GM18861 (cell line): ENCODE measurements around the gene SAP30L.
A peak's percentile ranks its signal among the peaks of the same experiment; 100 is the strongest.

ENCODE experiments used
- ATAC-seq: cut with Tn5 transposase; IDR thresholded peaks from one replicate; pipeline ENCODE4 v1.9.1; 2021; ENCODE audit not compliant: unreplicated experiment

SAP30L gene

DNA sequence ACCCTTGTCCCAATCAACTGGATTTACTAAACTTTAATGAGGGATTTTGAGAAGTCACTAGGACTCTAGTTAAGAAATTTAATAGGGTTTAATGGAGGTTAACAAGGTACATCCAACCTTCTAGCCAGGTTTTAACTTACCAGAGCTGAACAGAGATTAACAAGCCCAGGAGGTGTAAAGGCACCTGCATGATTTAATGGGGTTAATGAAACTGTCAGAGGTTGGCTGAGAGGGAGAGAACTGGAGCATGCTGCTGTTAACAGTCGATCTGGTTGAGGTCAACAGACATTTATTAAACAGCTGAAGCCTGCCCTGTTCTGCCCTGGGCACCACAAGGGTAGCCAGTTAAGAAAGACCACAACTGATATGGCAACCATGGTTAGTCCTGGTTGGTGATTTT, 18.6 kb downstream of the SAP30L start:
- no peak for ATAC-seq

DNA sequence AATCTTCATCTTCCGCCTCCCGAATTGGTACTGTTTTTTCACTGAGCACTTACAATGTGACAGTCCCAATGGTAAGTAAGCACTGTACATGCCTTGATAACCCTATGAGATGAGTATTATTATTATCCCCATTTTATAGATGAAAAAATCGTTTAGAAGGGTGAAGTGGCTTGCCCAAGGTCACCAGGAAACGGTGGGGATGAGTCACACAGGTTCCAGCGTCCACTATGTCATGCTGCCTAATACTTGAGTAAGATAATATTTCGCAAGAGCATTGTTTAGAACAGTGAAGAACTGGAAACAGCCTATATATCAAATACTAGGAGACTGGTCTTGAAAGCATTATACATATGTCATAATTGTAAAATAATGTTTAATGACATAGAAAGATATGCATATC, 19.4 kb downstream of the SAP30L start:
- ATAC-seq: no peak

DNA sequence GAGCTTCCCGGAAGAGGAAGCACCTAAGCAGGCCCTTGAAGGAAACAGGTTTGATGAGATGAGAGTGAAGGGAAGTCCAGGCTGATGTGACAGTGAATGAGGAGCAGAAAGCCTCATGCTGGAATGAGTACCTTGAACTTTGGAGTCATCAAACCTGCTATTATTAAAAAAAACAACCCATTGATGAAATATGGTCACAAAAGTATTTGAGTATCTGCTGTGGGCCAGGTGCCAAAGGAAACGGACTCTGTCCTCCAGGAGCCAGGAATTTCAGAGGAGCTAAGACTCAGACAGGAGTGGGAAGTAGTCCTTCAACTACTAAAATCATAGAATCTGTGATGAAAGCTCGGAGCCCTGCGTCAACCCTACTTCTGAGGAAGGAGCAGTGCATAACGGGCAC, 20.4 kb downstream of the SAP30L start:
- ATAC-seq: no peak

DNA sequence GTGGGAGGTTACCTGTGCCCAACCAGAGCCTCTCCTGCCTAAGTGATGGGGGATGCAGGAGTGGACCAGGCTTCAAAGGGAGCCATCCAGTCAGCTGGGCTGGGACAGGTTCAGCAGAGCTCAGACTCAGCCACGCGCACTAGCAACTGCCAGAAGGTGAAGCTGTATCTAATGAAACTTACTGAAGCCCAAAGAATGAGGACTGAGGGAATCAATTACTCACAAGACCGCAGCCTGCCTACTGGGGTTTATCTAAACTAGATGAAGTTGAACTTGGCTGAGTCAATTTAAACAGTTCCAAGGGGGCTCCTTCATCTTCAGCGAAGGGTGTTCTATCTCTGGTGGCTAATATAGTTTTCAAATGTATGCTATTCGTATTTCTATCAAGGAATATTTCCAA, 20.9 kb downstream of the SAP30L start:
- ATAC-seq: no peak

DNA sequence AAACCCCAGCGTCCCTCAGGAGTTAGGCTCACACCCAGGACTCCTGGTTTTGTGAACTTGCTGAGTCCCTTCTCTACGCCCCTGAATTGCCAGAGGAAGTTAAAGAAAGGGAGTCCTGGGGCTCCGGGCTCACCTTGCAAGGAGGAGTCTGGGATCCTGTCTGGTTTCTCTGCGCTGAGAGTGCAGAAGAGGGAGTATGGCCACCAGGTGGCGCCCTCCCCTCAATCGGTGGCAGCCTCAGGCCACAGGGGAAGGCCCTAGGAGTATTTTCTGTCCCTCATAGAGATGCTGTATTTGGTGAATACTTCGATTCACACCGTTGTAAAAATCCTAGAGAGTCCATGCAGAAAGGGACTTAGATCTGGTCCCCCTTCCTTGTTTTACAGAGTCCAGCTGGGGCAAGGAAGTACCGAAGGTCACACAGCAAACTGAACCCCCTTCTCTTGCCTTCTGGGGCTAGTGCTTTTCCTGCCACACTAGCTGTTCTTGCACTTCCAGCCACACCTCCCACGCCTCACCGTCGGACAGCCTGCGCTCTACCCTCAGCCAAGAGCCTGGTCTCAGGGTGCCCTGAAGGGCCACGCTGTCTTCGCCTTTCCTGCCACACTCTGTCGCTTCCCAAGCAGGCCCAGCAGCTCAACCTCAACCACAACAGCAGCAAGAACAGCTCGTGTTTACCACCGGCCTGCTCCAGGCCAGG, 22.0 kb downstream of the SAP30L start:
- ATAC-seq: peak; percentile 93

DNA sequence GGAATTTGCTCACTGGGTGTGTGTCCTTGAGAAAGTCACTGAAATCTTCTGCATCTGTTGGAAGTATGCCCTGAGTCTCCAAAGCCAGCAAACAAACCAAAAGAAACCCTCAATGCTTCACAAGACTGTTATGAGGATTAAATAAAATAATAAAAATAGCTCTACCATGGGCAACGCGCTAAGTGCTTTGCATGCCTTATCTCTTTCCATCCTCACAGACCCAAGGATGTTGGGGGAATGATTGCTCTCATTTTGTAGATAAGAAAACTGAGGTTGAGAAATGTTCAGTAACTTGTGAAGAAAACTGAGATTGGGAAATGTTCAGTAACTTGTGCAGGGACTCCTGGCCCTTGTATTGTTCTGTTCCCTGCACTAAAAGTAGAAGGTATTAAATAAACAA, 24.3 kb downstream of the SAP30L start:
- ATAC-seq: no peak

DNA sequence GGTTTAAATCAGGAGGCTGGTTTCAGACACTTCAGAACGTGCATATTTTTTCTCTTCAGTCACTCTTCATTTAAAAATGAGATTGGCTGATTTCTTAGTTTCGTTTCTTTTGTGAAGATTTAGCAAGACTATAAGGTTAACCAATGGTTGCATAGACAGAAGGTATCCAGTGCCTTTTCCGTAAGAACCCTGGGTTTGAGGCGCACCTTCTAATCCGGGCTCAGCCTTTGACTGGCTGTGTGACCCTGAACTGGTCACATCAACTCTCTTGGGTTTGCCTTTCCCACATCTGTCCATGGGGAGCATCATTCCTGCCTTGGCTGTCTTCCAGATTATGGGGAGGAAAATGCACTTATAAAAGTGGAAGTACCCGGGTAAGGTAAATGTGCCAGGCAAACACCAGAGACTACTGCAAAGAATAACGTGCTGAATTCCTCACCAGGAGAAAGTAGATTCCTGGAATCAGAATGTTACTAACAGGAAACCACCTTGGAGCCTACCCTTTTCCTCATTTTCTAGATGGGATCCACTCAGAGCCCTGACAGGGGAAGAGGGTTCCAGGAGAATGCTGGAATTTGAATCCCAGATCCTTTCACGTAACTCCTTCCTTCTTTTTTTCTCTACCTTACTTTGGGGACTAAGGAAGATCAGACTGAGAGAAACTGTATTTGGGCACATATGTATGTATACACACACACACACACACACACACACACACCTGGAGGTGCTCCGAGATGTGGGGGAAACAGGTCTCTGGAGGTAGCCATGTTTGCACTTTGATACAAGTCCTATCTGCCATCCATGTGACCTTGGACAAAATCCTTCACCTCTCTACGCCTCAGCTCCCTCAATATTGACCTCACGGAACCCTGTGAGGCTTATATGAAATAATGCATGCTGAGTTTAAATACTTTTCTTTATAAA, 25.4 kb downstream of the SAP30L start:
- ATAC-seq: no peak

DNA sequence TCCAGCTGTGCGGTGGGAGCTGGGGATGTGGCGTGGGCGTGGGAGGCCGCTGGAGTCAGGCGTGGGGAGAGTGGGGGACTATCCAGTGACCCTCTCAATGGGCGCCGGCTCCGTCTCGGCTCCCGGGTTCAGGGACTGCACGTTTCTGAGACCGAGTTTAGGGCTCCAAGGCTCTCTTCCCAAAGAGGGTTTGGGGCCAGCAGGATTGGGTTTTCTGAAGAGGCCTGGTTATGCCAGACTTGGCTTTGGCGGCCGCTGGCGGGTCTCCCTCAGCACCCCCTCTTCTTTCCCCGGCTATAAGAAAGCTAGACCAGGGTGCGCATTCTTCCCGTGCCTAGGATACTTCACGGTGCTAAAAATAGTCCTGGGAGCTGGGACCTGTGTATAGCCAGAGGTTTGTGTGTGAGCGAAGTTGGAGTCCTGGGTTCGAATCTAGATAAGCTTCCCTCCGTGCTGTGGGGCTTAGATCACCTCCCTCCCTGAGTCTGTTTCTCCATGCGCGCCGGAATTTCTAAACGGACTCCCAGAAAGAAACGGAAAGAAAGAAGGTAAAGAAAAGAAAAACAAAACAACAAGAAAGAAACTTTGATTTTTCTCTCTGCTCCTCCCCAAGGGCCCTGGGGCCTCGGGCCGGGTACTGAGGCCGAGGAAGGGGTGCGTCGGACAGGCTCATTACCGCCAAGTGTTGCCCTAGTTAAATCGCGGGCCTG, 27.2 kb downstream of the SAP30L start:
- ATAC-seq: no peak

DNA sequence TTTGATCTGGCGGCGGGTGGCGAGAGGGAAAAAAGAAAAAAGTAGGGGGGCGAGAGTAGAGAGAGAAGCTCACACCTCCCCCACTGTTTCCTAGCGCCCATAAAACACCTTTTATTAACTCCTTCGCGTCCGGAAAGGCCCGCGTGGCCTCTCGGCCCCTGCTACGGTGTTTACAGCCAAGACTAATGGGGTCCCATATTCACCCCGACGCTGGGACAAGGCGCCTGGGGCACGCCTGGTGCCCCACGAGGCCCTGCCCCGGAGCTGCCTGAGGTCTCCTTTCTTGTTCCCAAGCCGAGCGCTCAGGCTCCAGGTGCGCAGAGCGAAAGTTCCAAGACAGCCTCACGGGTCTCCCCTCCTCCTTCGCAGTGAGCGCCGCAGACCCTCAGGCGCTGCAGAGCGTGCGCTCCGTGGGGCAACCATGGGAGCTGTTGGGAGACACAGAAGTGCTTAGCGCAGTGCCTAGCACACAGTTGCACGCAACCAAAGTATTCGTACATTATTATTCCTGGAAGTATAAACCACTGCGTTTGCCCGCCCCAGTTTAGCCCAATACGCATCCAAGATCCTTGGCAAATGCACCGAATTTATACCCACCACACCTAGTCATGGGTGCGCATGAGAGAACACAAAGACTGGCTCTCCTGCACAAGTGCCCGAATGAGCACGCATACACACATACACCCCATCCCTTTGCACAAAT, 27.9 kb downstream of the SAP30L start:
- no peak for ATAC-seq

DNA sequence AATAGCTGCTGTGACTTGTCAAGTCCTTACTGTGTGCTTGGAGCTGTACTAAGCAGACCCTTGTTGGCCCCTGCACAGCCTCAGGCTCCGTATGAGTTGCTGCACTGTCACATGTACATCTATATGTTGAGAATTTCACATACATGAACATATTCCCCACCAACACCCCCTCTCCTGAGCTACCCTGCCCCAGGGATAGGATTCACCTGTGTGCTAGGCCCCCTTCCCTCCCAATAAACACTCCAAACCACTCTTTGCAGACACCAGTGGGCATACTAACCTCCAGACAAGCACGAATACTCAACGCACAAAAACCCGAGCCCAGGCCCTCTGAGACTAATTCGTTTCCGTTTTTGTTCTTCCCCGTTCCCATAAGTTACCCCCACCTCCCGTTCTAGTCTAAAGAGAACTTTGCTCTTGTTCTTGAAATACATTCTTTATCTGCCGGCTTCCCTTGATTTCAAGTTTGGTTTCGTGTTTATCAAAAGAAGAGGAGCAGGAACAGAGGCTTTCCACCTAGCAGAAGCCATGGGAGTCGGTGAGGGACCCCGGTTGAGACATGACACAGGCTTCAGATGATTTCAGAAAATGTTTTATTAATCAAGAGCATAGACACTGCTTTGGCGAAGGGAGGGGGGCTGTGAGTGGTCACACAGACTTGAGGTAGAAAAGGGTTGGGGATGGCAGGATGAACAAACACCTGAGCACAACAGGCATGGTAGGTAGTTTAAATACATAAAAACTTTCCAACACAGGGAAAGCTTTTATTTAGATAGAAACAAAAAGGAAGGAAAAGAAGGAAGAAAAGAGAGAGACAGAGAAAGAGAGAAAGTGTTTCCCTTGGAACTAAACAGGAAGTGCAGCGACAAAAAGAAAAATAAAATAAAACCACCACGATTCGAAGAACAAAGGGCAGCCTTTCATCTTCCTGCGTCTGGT, 28.9 kb downstream of the SAP30L start:
- no peak for ATAC-seq

DNA sequence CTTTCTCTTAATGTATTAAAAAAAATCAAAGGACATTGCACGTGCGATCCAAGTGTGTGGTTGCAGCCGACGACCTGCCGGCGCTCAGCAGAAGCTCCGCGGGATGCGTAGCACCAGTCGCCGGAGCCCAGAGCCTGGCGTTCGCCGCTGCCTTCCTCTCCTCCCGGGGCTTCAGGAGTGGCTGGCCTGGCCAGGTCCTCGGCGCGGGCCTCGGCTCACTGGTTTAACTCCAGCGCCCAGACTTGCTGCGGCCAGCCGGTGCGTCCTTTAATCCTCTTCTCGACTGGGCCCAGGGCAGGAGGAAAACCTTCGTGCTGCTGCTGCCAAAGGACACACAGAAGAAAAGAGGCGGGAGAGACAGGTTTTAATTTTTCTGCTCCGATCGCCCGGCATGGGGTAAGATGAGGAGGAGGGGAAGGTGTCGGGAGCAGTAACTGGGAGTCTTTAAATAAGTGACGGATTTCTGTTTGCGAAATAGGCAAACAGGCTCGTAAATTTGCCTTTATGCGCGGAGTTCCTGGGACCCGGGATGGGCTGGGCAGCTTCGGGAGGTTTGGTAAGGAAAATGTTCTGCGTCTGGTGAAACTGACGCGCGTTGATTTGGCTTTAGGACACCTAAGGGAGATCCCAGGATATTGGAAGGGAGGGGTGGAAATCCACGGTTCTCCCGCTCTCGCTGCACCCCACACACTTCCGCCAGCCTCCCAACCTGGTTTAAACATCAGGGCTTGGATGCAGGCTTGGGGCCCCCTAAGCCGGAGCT, 30.0 kb downstream of the SAP30L start:
- no peak for ATAC-seq

DNA sequence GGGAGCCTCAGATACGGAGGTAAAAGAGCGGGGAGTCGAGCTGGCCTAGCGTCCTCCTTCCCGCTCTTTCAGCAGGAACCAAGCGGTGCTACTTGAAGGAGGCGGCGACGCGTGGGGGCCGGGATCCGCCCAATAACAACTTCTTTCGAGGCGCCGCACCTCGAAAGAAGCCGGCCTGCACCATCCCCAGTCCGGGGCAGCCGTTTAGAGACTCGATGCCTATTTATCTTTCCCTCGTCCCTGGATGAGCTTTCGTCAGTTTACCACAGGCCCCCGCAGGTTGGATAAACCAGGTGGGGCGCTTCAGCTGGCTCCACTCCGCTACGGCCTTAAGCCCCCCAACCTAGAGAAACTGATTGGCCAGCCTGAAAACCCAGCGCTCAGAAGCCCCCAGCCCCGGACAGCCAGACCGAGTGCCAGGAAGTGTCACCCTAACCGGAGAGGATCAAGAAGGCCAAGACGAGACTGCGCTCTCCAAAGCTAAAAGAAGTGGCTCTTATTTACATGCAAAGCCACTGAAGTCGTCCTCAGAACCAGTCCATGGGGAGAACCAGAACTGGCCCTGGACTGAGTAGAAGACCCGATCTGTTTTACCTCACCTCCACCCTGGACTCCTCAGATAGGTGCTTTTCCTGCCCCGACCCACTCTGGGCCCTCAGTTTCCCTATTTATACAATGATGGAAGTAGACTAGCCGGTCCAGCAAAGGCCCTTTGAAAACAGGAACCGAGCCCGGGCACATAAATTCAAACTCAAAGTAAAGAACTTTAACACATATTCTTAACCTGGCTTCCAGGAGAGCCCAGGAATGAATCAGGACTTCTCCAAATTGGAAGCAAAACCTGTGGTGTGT, 30.8 kb downstream of the SAP30L start:
- no peak for ATAC-seq

DNA sequence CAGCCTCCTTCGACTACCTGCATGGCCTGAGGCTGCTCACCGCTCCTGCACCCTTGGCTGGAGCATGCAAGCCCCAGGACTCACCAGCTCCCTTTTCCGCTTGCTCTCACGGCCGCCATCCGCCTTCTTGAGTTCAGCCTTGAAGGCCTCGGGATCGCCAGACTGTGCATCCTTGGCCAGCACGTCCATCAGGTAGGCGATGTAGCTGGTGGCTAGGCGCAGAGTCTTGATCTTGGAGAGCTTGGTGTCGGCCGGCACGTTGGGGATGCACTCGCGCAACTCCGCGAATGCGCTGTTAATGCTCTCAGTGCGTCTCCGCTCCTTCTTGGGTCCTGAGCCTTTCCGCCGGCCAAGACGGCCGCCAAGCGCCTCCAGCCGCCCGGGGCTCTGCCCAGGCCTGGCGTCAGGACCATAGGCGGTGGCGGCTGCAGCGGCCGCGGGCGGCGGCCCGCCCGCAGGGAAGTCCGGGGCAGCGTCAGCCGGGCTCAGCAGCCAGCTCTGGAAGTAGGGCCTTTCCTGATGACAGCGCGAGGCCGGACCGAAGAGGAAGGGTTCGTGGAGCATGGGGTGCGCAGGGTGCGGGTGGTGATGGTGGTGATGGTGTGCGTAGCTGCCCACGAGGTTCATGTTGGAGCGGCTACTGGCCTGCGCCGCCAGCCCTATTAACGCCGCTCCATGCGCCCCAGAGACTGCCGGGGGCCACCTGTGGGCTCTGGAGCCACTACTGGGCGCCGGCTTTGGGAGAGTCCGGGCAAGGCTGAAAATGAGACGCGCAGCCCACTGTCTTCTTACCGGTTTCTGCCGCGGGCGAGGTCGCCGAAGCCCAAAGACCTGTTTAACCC, 31.8 kb downstream of the SAP30L start:
- no peak for ATAC-seq

DNA sequence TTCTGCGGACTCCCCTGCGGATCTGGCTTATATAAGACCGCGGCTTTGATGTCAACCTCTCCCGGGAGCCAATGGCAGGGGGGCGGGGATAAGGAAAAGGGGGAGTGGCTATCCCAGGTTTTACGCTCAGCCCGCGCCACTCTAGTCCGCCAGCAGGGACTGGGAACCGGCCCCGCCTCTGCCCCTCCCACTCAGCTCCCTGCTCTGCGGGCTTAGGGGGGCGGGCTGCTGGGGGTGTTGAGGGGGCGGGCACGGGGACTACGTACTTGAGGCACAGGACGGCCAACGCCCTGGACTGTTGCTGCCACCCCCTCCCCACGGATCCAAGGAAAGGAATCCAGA, 32.4 kb downstream of the SAP30L start, which contains the start of gene HAND1:
Gene HAND1, minus strand, starts transcription at position 4 of the 342 bp plus-strand sequence. CDS start 219 bp downstream, outside the sequence.
- no peak for ATAC-seq

DNA sequence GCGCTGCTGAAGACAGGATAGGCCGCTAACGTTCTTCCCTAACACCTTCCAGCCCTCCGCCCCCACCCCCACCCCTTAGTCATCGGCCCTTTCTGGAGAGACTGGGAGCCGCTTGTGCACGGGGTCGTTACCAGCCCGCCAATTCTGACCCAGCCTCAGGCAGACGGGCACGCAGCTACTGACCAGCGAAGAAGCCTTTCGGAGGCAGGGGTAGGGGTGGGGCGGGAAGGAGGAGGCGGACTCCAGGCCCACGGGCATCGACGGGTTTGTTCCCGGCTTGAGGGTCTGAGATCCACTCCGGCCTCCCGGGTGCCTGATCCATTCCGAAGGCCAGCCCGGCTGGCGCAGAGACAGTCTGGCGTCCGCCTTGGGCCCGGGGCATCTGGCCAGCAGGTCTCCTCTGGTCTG, 33.0 kb downstream of the SAP30L start:
- ATAC-seq: no peak

DNA sequence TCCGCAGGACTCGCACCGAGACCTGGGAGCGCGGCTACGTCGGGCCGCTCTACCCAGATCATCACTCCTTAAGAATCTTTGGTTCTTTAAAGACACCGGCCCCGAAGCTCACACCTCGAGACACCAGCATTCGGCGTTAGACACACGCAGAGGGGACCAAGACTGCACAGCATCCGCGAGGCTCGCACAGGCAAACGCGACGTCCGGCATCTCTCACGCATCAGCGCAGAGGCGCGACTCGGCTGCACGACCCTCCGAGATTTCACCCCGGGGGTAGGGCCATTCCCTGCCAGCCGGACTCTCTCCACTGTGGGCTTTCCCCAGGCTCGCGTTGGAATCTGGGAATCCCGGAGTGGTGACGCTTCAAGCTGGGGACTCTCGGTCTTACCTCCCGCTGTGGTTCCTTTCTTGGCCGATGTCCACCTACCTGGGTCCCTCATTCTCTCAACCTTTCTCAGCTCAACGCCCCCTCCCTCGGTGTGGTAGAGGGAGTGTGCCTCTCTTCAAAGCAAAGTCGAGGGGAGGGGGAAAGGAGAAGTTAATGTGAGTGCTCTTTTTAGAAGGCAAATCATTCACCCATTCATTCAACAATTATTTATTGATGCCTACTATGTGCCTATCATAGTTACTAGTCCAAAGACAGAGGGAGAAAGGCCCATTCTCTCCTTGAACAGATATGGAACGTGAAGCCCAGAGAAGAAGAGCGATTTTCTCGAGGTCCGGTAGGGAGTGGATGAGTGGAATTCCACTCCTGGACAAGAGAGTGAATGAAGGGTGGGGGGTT, 33.6 kb downstream of the SAP30L start:
- no peak for ATAC-seq
